Measurements from ENCODE around the gene LIN7A.
"Not testable (repeated sequence)": the region's sequence is repeated elsewhere in the genome, so short reads cannot be mapped to it uniquely, and the experiment has no call there.

Gene LIN7A

DNA sequence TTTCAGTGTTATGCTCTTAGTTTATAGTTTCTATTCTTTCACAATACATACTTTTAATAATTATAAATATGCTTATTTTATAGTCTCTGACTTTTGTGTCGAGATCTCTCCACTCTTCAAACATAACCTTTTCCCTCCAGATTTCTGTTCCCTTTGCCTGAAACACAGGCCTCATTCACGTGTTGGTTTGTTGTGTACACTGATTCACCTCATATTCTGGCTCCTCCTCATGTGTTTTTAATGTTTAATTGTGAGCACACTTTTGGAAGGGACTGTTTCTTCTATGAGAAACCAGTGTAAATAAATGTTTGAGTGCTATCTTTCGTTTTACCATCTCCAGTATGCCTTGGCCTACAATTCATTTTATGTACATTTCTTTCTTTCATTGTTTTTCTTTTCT, 20.1 kb downstream of the LIN7A start:
- DNase-seq, result no peak

GRCh38 chr12:80912901-80913770, 24.6 kb downstream of the LIN7A start:
- no peak for DNase-seq

DNA sequence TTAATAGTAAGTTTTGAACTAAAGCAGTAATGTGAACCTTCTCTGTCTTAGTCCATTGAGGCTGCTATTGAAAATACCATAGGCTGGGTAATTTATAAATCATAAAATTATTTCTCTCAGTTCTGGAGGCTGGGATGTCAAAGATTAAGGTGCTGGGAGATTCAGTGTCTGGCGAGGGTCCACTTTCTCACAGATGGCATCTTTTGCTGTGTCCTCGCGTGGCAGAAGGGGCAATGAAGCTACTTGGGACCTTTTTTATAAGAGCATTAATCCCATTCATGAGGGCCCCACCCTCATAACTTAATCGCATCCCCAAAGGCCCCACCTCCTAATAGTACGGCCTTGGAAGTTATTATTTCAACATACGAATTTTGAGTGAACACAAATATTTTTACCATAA, 28.4 kb downstream of the LIN7A start:
- no peak for DNase-seq

GRCh38 chr12:80902711-80903110, 35.0 kb downstream of the LIN7A start:
- no peak for DNase-seq

DNA sequence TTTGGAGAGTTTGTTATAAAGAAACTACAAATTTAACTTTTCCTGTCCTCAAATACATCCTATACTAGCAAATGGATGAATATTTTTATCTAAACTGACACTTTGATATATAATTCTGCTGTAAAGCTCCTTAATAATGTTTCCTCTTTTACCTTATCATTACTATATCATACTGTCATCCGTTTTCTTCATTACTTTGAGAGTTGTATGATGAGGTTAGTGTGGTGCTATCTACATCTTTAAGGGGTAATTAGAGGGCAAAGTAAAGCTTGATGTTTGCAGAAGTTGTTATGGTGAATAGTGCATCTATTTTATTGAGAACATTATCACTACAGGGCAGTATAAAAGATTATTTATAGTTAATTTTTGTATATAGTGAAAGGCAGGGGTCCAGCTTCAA, 36.1 kb downstream of the LIN7A start:
- DNase-seq, result no peak

DNA sequence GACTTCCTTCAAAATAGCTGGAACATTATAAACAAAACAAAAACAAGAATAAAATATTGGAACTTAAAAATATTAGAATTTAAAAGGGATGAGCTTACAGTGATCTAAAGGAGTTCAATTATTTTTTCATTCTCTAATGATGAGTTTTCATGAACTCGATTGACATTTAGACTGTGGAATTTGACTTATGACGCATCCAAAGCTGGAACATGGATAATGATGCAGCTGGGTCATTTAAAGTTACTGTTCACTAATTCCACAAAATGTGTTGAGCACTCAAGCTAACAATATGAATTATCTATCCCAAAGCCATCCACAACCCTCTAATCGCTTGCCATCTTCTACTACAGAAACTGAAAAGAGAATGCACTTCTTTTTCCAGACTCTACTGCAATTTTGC, 42.5 kb downstream of the LIN7A start:
- no peak for DNase-seq

DNA sequence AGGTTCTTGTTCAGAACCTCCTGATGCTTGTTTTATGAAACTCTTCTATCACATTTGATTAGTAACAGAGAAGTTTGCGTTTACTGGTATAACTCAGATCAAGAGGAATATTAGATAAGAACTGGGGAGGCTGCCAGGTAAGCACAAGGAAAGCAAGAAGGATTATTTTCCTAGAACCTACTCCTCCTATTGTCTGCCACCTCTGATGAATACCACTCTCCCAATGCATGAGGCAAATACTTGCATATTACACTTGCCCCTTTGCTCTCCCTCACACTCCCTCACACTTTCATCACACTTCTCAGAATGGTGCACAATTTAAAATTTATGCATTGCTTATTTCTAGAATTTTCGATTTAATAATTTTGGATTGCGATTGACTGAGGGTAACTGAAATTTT, 43.6 kb downstream of the LIN7A start:
- DNase-seq, result no peak

GRCh38 chr12:80892597-80893445, 44.9 kb downstream of the LIN7A start:
- no peak for DNase-seq

DNA sequence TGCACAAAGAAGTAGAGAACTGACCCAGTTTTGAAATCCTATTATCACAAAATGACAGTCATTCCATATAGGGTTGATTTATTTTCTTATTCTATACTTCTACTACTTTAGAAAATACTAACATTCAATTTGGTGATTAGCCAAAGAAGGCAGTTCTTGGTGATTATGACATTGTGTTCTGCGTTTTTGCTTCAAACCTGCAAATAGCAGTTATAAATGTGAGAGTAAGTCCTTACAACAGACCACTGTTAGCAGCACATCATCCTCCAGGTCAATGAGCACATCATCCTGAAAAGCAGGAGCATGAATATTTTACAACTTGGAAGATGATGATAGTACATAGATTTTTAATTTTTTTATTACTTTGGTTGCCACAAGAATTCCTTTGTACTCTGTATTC, 53.1 kb downstream of the LIN7A start:
- no peak for DNase-seq

GRCh38 chr12:80881106-80881505, 56.6 kb downstream of the LIN7A start:
- DNase-seq, result no peak

GRCh38 chr12:80878452-80878851, 59.3 kb downstream of the LIN7A start:
- DNase-seq, result not testable (repeated sequence)

DNA sequence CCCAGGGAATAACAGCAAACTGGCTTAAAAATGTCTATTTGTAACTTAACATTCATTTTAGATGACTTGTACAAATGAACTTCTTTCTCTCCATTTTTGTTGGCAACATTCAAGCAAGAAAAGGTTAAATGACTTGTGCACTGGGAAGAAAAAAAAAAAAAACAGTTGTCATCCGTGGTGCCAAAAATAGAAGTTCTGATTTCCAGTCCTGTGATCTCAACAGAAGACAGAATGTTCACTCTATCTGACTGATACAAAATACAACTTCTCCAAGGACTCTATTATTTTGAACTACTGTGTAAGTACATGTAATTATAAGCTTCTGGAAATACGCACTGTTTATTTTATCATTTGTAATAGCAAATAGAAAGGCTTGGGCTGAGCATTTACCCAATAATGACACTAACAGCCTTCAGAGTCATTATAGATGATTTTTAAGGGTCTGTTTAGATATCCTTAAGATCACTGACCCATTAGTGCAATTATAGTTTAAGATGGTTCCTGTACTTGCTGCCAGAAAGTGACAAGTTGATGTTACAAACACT, 59.9 kb downstream of the LIN7A start:
- DNase-seq, result no peak

DNA sequence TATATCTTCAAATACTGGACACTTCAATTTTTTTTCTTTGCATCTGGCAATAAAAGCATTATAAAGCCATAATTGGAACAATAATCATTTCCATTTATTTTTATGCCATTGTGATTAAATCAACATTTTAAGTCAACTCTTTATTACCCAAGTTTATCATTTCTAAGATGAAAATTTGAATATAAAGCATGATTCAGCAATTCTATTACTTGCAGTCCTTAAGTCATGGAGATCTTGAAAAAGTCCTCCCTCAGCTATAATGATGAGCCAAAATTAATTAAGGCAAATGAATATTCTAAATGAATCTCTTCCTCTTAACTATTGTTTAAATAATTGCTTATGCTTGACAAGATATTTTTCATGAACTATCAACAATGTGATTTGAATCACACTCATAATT, 65.7 kb downstream of the LIN7A start:
- DNase-seq, result no peak

- no peak for DNase-seq
Observed at GRCh38 chr12:80869264-80869663, 68.5 kb downstream of the LIN7A start.

- no peak for DNase-seq
Observed at GRCh38 chr12:80868576-80868975, 69.2 kb downstream of the LIN7A start.

DNA sequence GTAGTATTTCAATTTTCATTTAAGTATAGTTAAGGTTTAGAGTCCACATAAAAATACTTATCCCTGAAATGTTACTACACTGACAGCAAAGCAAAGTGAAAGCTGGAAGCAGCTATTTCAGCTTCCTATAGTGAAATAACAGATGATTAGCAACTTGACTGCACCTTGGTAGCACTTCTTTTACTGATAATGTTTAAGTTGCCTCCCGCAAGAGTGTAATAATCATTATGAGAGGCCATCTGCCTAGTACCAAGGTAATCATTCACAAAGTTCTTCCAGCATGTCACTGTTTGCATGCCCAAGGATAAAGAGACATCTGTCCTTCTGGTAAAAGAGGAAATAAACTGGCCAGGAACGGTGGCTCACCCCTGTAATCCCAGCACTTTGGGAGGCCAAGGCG, 69.8 kb downstream of the LIN7A start:
- no peak for DNase-seq

DNA sequence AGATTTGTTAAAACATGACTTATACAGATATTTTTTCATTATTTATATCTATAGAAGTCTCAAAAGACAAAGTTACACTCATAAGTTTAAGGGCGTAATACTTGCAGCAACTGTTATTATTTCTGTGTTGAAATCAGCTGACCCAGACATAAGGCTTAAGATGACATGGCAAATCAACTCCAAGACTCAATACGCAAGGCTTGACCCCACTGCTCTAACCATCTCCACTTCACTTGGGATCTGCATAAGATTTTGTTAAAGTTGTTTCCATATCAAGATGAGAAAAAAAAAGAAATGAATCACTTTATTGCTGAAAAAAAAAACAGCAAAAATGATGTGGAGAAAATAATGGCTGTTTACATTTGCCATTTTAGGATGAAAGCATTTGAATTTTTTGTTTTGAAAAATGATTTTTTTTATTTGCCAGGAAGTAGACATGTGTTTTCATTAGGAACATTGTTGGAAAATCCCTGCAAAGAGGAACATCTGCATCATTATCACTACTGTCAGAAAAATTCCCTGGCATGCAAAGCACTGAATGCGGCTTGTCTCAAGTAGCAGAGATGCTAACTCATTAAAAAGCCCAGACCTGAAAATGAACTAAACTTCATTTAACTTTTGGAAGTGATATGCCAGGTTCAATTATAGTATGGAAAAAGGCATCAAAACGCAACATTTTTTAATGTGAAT, 73.5 kb downstream of the LIN7A start:
- no peak for DNase-seq

GRCh38 chr12:80862531-80862930, 75.2 kb downstream of the LIN7A start:
- DNase-seq, result no peak

- DNase-seq, result no peak
Observed at GRCh38 chr12:80861641-80862378, 75.9 kb downstream of the LIN7A start.

DNA sequence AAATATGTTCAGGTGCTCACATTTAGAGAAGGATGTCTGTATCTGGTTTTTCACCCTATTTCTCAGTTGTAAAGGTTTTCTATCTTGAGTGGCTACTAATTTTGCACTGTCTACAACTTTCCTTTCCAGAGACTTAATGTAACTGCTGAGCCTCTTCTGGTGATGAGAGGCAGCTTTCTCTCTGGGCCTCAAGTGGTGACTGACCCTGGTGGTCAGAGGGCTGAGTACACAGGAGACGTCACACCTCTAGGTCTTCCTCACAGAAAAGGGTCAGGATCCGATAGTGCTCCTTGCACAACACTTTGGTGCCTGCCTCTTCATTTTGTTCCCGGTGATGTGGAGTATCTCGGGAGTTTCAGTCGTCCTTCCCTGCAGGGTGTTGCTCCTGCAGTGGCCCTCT, 76.8 kb downstream of the LIN7A start:
- DNase-seq, result no peak

DNA sequence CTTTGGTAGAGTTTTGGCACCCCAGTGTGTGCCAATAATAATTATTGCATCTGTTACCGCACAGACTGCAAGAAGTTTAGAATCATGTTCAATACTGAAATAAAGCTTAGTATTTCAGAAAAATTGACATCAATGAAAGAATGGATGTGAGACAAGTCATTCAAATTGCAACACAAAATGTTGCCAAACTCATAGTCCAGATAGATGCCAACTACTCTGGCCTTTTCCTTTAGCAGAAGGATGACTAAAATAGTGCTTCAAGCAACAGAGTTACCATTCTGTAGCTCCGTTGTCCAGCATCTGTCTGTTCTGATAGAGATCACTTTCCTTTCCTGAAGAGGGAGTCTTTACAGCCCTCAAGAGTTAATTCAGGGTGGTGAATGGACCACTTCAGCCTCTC, 77.5 kb downstream of the LIN7A start:
- no peak for DNase-seq

- DNase-seq, result no peak
Observed at GRCh38 chr12:80858356-80858755, 79.4 kb downstream of the LIN7A start.

GRCh38 chr12:80857311-80857710, 80.4 kb downstream of the LIN7A start:
- no peak for DNase-seq

All from activated CD4-positive, CD25-positive, alpha-beta regulatory T cell (primary cell).